Tibial artery (tissue), 4 donors: ENCODE measurements around the gene TNRC6C.

Experiments
- DNase-seq, 2 donors: peaks; one replicate each; pipeline ENCODE4 v3.0.0-alpha.2; 2019
- H3K27ac ChIP-seq, 2 donors: fragments of 200-600 bp; sonication (generic) in 1 of 2; 1 replicate in 1 of 2; 2 replicates in 1 of 2; pipeline ENCODE4 v1.5.1; 2018 to 2019; ENCODE audit warnings: mild to moderate bottlenecking in 1 of 2
- H3K27me3 ChIP-seq, 2 donors: fragments of 200-600 bp; sonication (generic) in 1 of 2; one replicate each; pipeline versions ENCODE4 v1.5.1 to v1.6.0; 2016 to 2019
- H3K36me3 ChIP-seq, 3 donors: fragments of 200-600 bp; sonication (generic) in 2 of 3; one replicate each; pipeline ENCODE4 v1.5.1; 2016 to 2019; ENCODE audit warnings: mild to moderate bottlenecking in 2 of 3
- H3K4me1 ChIP-seq, 4 donors: fragments of 200-600 bp; sonication (generic) in 2 of 4; 1 replicate in 3 of 4; 2 replicates in 1 of 4; pipeline ENCODE4 v1.5.1; 2016 to 2019
- H3K4me3 ChIP-seq, 2 donors: fragments of 200-600 bp; sonication (generic) in 1 of 2; 1 replicate in 1 of 2; 2 replicates in 1 of 2; pipeline ENCODE4 v1.5.1; 2018 to 2019; ENCODE audit warnings: mild to moderate bottlenecking in 2 of 2
- H3K9me3 ChIP-seq, 3 donors: fragments of 200-600 bp; sonication (generic) in 1 of 3; one replicate each; pipeline ENCODE4 v1.5.1; 2016 to 2019
- intact Hi-C: fragments of 100-400 bp; cut with DNase I; formaldehyde crosslinking; loops from one replicate; pipeline ENCODE4 v1.15.0; 2023; ENCODE audit warnings: low total_unique reads
- TF ChIP-seq, protein P1 (sequence below), 2 experiments: fragments of 200-600 bp in 1 of 2; fragments of 450-650 bp in 1 of 2; IDR thresholded peaks; one replicate each; pipeline ENCODE4 v1.5.1; 2017 to 2019; ENCODE audit warnings: antibody characterized with exemption in 2 of 2, mild to moderate bottlenecking in 1 of 2, moderate library complexity in 1 of 2

TNRC6C gene

DNA sequence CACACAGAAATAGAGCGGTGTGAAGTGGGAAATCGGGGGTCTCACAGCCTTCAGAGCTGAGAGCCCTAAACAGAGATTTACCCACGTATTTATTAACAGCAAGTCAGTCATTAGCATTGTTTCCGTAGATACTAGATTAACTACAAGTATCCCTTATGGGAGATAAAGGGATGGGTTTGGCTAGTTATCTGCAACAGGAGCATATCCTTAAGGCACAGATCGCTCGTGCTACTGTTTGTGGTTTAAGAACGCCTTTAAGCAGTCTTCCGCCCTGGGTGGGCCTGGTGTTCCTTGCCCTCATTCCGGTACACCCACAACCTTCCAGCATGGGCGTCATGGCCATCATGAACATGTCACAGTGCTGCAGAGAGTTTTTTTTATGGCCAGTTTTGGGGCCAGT, 143.0 kb downstream of the TNRC6C start:
- DNase-seq, result no peak

DNA sequence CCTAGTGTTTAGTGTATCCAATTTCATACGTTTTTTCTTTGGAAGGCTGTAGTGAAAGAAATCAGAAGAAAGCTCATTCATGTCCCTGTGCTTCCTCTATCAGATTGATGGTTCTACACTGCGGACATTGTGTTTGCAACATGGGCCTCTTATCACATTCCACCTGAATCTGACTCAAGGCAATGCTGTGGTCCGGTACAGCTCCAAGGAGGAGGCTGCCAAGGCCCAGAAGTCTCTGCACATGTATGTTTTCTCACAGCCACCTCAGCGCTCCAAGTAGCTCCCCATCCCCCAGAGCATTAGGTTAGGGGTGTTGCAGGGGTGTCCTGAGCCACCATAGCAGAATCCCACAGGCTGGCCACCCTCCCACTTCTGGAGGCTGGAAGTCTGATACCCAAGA, 144.8 kb downstream of the TNRC6C start:
- Histone ChIP-seq H3K9me3 (no peaks in the 10 kb centered on the region), H3K36me3 (peaks cover 49 to 78% (median 66%) of the 10 kb centered on the region in 3 donors), H3K27me3 (no peaks in the 10 kb centered on the region), H3K4me3 (no peak overlapping the region), H3K4me1 (no peaks in the 10 kb centered on the region), H3K27ac (no peak overlapping the region)
- TF ChIP-seq, protein P1, sequence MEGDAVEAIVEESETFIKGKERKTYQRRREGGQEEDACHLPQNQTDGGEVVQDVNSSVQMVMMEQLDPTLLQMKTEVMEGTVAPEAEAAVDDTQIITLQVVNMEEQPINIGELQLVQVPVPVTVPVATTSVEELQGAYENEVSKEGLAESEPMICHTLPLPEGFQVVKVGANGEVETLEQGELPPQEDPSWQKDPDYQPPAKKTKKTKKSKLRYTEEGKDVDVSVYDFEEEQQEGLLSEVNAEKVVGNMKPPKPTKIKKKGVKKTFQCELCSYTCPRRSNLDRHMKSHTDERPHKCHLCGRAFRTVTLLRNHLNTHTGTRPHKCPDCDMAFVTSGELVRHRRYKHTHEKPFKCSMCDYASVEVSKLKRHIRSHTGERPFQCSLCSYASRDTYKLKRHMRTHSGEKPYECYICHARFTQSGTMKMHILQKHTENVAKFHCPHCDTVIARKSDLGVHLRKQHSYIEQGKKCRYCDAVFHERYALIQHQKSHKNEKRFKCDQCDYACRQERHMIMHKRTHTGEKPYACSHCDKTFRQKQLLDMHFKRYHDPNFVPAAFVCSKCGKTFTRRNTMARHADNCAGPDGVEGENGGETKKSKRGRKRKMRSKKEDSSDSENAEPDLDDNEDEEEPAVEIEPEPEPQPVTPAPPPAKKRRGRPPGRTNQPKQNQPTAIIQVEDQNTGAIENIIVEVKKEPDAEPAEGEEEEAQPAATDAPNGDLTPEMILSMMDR (IDR thresholded peaks at IDR 0.05), result no peak
- intact Hi-C loops, result no loop called here
- DNase-seq, result peak in 1 of 2 donors; percentile 39

More for the DNA sequence above, 143.0 kb downstream of the TNRC6C start:
- no peaks in the 10 kb centered on the region for H3K9me3 ChIP-seq
- H3K4me3 ChIP-seq, result no peak overlapping the region
- H3K4me1 ChIP-seq, result no peaks in the 10 kb centered on the region
- H3K27me3 ChIP-seq, result no peaks in the 10 kb centered on the region
- H3K27ac ChIP-seq, result no peak overlapping the region
- intact Hi-C loops, result no loop called here
- TF ChIP-seq, protein P1 (IDR thresholded peaks at IDR 0.05), result no peak
- peaks cover 67 to 89% (median 84%) of the 10 kb centered on the region in 3 donors for H3K36me3 ChIP-seq

DNA sequence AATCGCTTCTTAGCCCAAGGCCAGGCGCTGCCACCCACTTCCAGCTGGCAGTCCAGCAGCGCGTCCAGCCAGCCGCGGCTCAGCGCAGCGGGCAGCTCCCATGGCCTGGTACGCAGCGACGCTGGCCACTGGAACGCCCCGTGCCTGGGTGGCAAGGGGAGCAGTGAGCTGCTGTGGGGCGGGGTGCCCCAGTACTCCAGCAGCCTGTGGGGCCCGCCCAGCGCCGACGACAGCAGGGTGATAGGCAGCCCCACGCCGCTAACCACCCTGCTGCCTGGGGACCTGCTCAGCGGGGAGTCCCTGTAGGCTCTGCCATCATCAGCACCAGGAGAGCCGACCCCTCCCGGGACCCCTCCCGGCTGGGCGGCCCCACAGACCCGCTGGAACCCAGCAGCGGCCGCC, 146.0 kb downstream of the TNRC6C start:
- H3K4me1 ChIP-seq, result no peaks in the 10 kb centered on the region
- no peak overlapping the region for H3K4me3 ChIP-seq
- TF ChIP-seq, protein P1 (IDR thresholded peaks at IDR 0.05), result no peak
- H3K27me3 ChIP-seq, result no peaks in the 10 kb centered on the region
- intact Hi-C loops, result no loop called here
- no peak overlapping the region for H3K27ac ChIP-seq
- H3K9me3 ChIP-seq, result no peaks in the 10 kb centered on the region
- DNase-seq, result peak in 1 of 2 donors; percentile 59
- peaks cover 39 to 69% (median 54%) of the 10 kb centered on the region in 3 donors for H3K36me3 ChIP-seq

DNA sequence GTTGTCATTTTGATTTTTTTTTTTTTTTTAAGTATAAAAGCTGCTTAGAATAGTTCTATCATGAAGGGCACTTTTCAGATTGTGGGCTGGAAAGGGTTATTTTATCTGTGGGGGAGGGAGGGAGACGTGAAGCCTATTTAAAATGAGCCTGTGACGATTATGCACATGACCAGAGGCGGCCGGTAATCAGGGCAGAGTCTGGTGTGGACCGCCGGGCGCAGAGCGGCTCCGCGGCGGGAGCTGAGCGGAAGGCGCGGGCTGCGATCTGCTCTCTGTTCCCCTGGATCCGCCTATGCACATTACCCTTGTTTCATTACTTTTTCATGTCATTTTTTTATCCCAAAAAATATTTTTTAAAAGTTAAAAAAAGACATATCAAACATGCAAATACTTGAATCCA, 146.6 kb downstream of the TNRC6C start:
- intact Hi-C loops, result no loop called here
- no peaks in the 10 kb centered on the region for H3K9me3 ChIP-seq
- peaks cover 33 to 64% (median 48%) of the 10 kb centered on the region in 3 donors for H3K36me3 ChIP-seq
- H3K27me3 ChIP-seq, result no peaks in the 10 kb centered on the region
- H3K4me1 ChIP-seq, result no peaks in the 10 kb centered on the region
- no peak overlapping the region for H3K27ac ChIP-seq
- peak in 1 of 2 donors; percentile 20 for DNase-seq
- TF ChIP-seq, protein P1 (IDR thresholded peaks at IDR 0.05), result no peak
- no peak overlapping the region for H3K4me3 ChIP-seq

DNA sequence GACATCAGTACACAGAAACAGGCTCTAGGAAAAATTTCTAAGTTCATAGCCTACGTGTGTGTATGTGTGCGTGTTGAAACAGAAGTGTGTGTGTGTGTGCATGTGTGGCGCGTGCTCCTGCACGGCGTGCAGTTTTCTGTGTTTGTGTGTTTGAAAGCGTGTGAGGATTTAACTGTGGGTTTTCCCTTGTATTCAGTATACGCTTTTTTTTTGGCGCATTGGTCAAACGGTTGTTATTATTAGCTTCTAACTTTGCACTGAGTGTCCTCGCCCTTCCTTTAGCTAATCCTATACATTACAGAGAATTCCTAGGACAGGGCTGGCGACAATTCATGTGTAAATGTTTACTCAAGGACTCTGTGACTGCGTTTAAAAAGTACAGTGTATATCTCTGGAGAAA, 147.0 kb downstream of the TNRC6C start:
- Histone ChIP-seq H3K27ac (no peak overlapping the region), H3K27me3 (no peaks in the 10 kb centered on the region), H3K9me3 (no peaks in the 10 kb centered on the region), H3K4me1 (no peaks in the 10 kb centered on the region), H3K4me3 (no peak overlapping the region), H3K36me3 (peaks cover 29 to 59% (median 44%) of the 10 kb centered on the region in 3 donors)
- TF ChIP-seq, protein P1 (IDR thresholded peaks at IDR 0.05), result no peak
- peak in 1 of 2 donors; percentile 1 for DNase-seq
- intact Hi-C loops, result no loop called here

DNA sequence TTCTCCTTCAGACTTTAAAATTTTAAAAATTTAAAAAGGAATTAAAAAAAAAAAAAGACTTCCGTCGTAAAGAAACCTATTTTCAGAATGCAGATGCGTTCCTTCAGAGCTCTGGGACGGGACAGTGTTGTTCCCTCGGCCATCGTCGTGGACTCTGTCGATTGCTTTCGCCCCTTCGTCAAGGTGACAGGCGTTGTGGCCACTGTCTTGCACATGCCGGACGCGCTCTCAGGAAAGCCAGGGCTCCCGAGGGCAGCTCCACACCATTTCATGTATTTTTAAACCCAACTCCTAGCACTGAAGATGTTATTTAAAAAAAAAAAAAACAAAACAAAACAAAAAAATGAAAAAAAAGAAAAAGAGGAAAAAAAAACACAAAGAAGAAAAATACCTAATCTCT, 147.7 kb downstream of the TNRC6C start:
- peak in 1 of 2 donors; percentile 47 for DNase-seq
- H3K36me3 ChIP-seq, result peaks cover 29 to 59% (median 41%) of the 10 kb centered on the region in 3 donors

More for the DNA sequence above, 147.7 kb downstream of the TNRC6C start:
- no peaks in the 10 kb centered on the region for H3K27me3 ChIP-seq
- no peak overlapping the region for H3K27ac ChIP-seq
- H3K4me1 ChIP-seq, result no peaks in the 10 kb centered on the region
- H3K9me3 ChIP-seq, result no peaks in the 10 kb centered on the region
- TF ChIP-seq, protein P1 (IDR thresholded peaks at IDR 0.05), result no peak
- no peak overlapping the region for H3K4me3 ChIP-seq
- intact Hi-C loops, result no loop called here
